B cell (primary cell): ENCODE data around the gene NAA10. TPM values are rescaled to one million over a fixed set of nuclear protein-coding genes. Genes with fewer than 3 reads are reported as not detected.

ENCODE experiments used
- ATAC-seq: fragments of 200-7000 bp; cut with Tn5 transposase; one replicate; pipeline ENCODE4 v1.10.0; 2021; ENCODE audit warnings: low read depth, mild to moderate bottlenecking, moderate number of reproducible peaks, moderate library complexity
- CTCF ChIA-PET: fragments of 350-600 bp; sonication (Branson Sonifier 250); formaldehyde crosslinking; loops from one replicate; lab custom pipeline; 2021; ENCODE audit warnings: antibody characterized with exemption, inconsistent platforms; lab: Charles Lee
- POLR2A ChIA-PET: fragments of 350-600 bp; sonication (Branson Sonifier 250); formaldehyde crosslinking; loops from one replicate; lab custom pipeline; 2021; ENCODE audit warnings: antibody characterized with exemption; lab: Charles Lee
- DNase-seq: peaks from one replicate; pipeline ENCODE4 v3.0.0; 2013
- H2AFZ ChIP-seq: 2 replicates; pipeline ENCODE4 v1.6.1; 2012; ENCODE audit warnings: mild to moderate bottlenecking, low read depth, low read length; ENCODE audit not compliant: insufficient read depth, poor library complexity, severe bottlenecking
- H3K27ac ChIP-seq, 2 donors: 1 replicate in 1 of 2; 2 replicates in 1 of 2; pipeline ENCODE4 v1.5.1; 2012 to 2013; ENCODE audit warnings: low read length in 2 of 2, mild to moderate bottlenecking in 2 of 2, moderate library complexity in 1 of 2
- H3K27me3 ChIP-seq, 4 experiments: fragments of 200-600 bp in 1 of 4; sonication (generic) in 1 of 4; replicated peaks in 1 of 4; 1 replicate in 2 of 4; 2 replicates in 2 of 4; pipeline versions ENCODE4 v1.6.1 to v1.7.0; 2013 to 2016; ENCODE audit warnings: low read length in 3 of 4, mild to moderate bottlenecking in 2 of 4, mixed read lengths in 1 of 4, moderate library complexity in 1 of 4; ENCODE audit not compliant: insufficient read depth in 4 of 4, control insufficient read depth in 3 of 4; ENCODE audit errors: control extremely low read depth in 1 of 4
- H3K36me3 ChIP-seq, 2 experiments: replicated peaks in 1 of 2; 1 replicate in 1 of 2; 2 replicates in 1 of 2; pipeline versions ENCODE4 v1.6.1 to v1.7.1; 2013; ENCODE audit warnings: low read length in 1 of 2; ENCODE audit not compliant: insufficient read depth in 2 of 2, control insufficient read depth in 1 of 2; ENCODE audit errors: control extremely low read depth in 1 of 2, extremely low read depth in 1 of 2
- H3K4me1 ChIP-seq, 2 donors: fragments of 200-600 bp in 1 of 2; sonication (generic) in 1 of 2; 1 replicate in 1 of 2; 2 replicates in 1 of 2; pipeline versions ENCODE4 v1.5.1 to v1.6.1; 2013 to 2017; ENCODE audit warnings: low read length in 2 of 2; ENCODE audit not compliant: control insufficient read depth in 2 of 2, insufficient read depth in 2 of 2
- H3K4me2 ChIP-seq: replicated peaks from 2 replicates; pipeline ENCODE3; 2012; ENCODE audit warnings: mild to moderate bottlenecking, low read depth, low read length; ENCODE audit not compliant: poor library complexity, severe bottlenecking
- H3K4me3 ChIP-seq, 5 experiments: fragments of 200-600 bp in 1 of 5; sonication (generic) in 1 of 5; 1 replicate in 3 of 5; 2 replicates in 2 of 5; pipeline versions ENCODE4 v1.5.1 to v1.7.0; 2011 to 2016; ENCODE audit warnings: low read length in 4 of 5, mild to moderate bottlenecking in 4 of 5, low read depth in 2 of 5, control low read depth in 1 of 5, moderate library complexity in 1 of 5; ENCODE audit not compliant: insufficient read depth in 1 of 5; ENCODE audit errors: control extremely low read depth in 1 of 5, extremely low read depth in 1 of 5
- H3K79me2 ChIP-seq: fragments of 200-600 bp; sonication (generic); one replicate; pipeline ENCODE4 v1.6.0; 2016; ENCODE audit warnings: low read length; ENCODE audit not compliant: control insufficient read depth, insufficient read depth
- H3K9ac ChIP-seq: fragments of 200-600 bp; sonication (generic); 2 replicates; pipeline ENCODE4 v1.6.1; 2017; ENCODE audit warnings: mild to moderate bottlenecking, low read length, moderate library complexity
- H3K9me3 ChIP-seq, 3 donors: one replicate each; pipeline versions ENCODE4 v1.6.1 to v1.7.1; 2013; ENCODE audit warnings: low read length in 2 of 3; ENCODE audit not compliant: control insufficient read depth in 2 of 3, insufficient read depth in 1 of 3; ENCODE audit errors: control extremely low read depth in 1 of 3
- H4K20me1 ChIP-seq: 2 replicates; pipeline ENCODE4 v1.6.0; 2012; ENCODE audit warnings: mild to moderate bottlenecking, low read length; ENCODE audit not compliant: insufficient read depth, control insufficient read depth, poor library complexity, severe bottlenecking
- H3K27ac Mint-ChIP-seq: one replicate; pipeline ENCODE4 v1.8.0; 2021; ENCODE audit warnings: mixed read lengths
- H3K27me3 Mint-ChIP-seq: one replicate; pipeline ENCODE4 v1.8.0; 2021; ENCODE audit warnings: mixed read lengths
- H3K4me1 Mint-ChIP-seq: one replicate; pipeline ENCODE4 v1.8.0; 2021; ENCODE audit warnings: mixed read lengths
- H3K4me3 Mint-ChIP-seq: one replicate; pipeline ENCODE4 v1.8.0; 2021; ENCODE audit warnings: mixed read lengths
- H3K9me3 Mint-ChIP-seq: one replicate; pipeline ENCODE4 v1.8.0; 2022; ENCODE audit warnings: mixed read lengths; ENCODE audit not compliant: insufficient read depth
- EZH2 ChIP-seq: IDR thresholded peaks from 2 replicates; pipeline ENCODE4 v1.6.1; 2012; ENCODE audit warnings: borderline replicate concordance, low read depth, mild to moderate bottlenecking, moderate library complexity, low read length; ENCODE audit not compliant: insufficient read depth, poor library complexity, severe bottlenecking
- WGBS: methylation state at CpG from one replicate; pipeline ENCODE4 v1.1.5; 2013; ENCODE audit warnings: missing lambda C conversion rate; ENCODE audit not compliant: insufficient coverage; 5-methylcytosine and 5-hydroxymethylcytosine counted together
- intact Hi-C: fragments of 100-400 bp; cut with micrococcal nuclease; formaldehyde crosslinking; loops from one replicate; pipeline ENCODE4 v1.10.0; 2022
- polyA plus RNA-seq: library from polyadenylated mRNA; depleted of rRNA; stranded (reverse); fragments of >200 nt; gene quantifications from 2 replicates; pipeline ENCODE4 v1.2.3, GENCODE V29; 2012
- total RNA-seq, 2 donors: library from RNA; stranded (reverse); fragments of 120-200 nt in 1 of 2; gene quantifications; 1 replicate in 1 of 2; 2 replicates in 1 of 2; pipeline versions ENCODE4 v1.2.3 to v1.2.4, GENCODE V29; 2013 to 2022
- TF ChIP-seq, protein P1 (sequence below): fragments of 200-600 bp; IDR thresholded peaks from one replicate; pipeline ENCODE4 v1.8.0; 2022; ENCODE audit warnings: antibody characterized with exemption, mild to moderate bottlenecking

NAA10 gene
- total and polyA plus RNA-seq, 2 donors (not counting 1 experiment from before 2014, with no cell fraction given): 78.3 to 102 TPM

DNA sequence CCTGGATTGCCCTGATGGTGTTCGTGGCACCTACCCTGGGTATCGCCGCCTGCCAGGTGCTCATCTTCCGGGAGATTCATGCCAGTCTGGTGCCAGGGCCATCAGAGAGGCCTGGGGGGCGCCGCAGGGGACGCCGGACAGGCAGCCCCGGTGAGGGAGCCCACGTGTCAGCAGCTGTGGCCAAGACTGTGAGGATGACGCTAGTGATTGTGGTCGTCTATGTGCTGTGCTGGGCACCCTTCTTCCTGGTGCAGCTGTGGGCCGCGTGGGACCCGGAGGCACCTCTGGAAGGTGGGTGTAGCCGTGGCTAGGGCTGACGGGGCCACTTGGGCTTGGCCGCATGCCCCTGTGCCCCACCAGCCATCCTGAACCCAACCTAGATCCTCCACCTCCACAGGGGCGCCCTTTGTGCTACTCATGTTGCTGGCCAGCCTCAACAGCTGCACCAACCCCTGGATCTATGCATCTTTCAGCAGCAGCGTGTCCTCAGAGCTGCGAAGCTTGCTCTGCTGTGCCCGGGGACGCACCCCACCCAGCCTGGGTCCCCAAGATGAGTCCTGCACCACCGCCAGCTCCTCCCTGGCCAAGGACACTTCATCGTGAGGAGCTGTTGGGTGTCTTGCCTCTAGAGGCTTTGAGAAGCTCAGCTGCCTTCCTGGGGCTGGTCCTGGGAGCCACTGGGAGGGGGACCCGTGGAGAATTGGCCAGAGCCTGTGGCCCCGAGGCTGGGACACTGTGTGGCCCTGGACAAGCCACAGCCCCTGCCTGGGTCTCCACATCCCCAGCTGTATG is 28.5 kb downstream of the NAA10 start:
- CTCF ChIA-PET: interaction anchor here (0.8 kb wide), 1 partner anchor 17 kb away, joined by 3 read pairs; no protein-coding TSS in a partner anchor

More for the DNA sequence above, 28.5 kb downstream of the NAA10 start:
- 83% methylated on average over 13 of the region's 27 CpGs for WGBS
- Mint-ChIP-seq H3K4me3 (no peak overlapping the region), H3K4me1 (peaks cover 35% of the 10 kb centered on the region), H3K9me3 (no peaks in the 10 kb centered on the region), H3K27ac (peak overlapping the region; percentile 68), H3K27me3 (no peaks in the 10 kb centered on the region)
- no peaks in the 10 kb centered on the region for H3K27me3 ChIP-seq
- TF ChIP-seq EZH2: no peak
- TF ChIP-seq, protein P1, sequence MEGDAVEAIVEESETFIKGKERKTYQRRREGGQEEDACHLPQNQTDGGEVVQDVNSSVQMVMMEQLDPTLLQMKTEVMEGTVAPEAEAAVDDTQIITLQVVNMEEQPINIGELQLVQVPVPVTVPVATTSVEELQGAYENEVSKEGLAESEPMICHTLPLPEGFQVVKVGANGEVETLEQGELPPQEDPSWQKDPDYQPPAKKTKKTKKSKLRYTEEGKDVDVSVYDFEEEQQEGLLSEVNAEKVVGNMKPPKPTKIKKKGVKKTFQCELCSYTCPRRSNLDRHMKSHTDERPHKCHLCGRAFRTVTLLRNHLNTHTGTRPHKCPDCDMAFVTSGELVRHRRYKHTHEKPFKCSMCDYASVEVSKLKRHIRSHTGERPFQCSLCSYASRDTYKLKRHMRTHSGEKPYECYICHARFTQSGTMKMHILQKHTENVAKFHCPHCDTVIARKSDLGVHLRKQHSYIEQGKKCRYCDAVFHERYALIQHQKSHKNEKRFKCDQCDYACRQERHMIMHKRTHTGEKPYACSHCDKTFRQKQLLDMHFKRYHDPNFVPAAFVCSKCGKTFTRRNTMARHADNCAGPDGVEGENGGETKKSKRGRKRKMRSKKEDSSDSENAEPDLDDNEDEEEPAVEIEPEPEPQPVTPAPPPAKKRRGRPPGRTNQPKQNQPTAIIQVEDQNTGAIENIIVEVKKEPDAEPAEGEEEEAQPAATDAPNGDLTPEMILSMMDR: no peak
- DNase-seq (no peak), ATAC-seq (no peak)
- H3K4me3 ChIP-seq: no peak overlapping the region
- peaks cover 17% of the 10 kb centered on the region for H4K20me1 ChIP-seq
- H3K9me3 ChIP-seq: no peaks in the 10 kb centered on the region
- H3K9ac ChIP-seq: no peak overlapping the region
- POLR2A ChIA-PET: no interaction called here
- intact Hi-C loops: no loop called here
- no peak overlapping the region for H3K4me2 ChIP-seq
- H3K79me2 ChIP-seq: no peaks in the 10 kb centered on the region
- H3K27ac ChIP-seq: no peak overlapping the region
- H3K36me3 ChIP-seq: peaks cover 0 to 20% of the 10 kb centered on the region in 2 experiments
- peaks cover 37% of the 10 kb centered on the region in 2 donors for H3K4me1 ChIP-seq
- H2AFZ ChIP-seq: no peak overlapping the region
